HL-60/S4 treated with phorbol 12-myristate 13-acetate at 8.2 ng/mL for 4 days and 3 days (cell line): Measurements from ENCODE around the gene PCDHB14.
"Not testable (repeated sequence)": the region's sequence is repeated elsewhere in the genome, so short reads cannot be mapped to it uniquely, and the experiment has no call there.

Source experiments
- in situ Hi-C: fragments of 300-500 bp; cut with MboI; formaldehyde crosslinking; loops from 2 replicates; pipeline ENCODE4 v1.15.0; 2022; ENCODE audit warnings: low sequenced_read_pairs

Gene PCDHB14

DNA sequence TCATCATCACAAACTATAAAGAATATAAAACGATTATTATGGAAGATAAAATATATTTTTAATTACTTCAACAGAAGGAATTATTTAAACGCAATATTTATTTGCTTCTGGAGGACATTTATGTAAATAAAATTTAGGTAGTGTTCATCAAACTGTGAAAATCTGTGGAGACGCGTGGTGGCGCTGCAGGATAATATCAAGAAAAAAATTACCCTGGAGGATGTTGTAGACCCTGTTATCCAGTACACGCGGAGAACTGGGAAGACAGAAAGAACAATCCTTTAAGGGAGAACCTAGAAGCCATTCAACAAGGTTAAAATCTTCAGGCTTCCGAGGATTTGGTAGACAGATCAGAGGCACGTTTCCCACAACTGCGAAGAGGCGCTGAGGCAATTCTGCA is 14.7 kb upstream of the PCDHB14 start, which contains the start of gene PCDHB12:
TSS of gene PCDHB12 (plus strand) at position 242 of the 400 bp plus-strand sequence. CDS start 189 bp downstream, outside the sequence.
- in situ Hi-C loops, result no loop called here

DNA sequence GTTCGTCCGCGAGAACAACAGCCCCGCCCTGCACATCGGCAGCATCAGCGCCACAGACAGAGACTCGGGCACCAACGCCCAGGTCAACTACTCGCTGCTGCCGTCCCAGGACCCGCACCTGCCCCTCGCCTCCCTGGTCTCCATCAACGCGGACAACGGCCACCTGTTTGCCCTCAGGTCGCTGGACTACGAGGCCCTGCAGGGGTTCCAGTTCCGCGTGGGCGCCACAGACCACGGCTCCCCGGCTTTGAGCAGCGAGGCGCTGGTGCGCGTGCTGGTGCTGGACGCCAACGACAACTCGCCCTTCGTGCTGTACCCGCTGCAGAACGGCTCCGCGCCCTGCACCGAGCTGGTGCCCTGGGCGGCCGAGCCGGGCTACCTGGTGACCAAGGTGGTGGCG is 12.9 kb upstream of the PCDHB14 start:
- in situ Hi-C loops, result not testable (repeated sequence)

DNA sequence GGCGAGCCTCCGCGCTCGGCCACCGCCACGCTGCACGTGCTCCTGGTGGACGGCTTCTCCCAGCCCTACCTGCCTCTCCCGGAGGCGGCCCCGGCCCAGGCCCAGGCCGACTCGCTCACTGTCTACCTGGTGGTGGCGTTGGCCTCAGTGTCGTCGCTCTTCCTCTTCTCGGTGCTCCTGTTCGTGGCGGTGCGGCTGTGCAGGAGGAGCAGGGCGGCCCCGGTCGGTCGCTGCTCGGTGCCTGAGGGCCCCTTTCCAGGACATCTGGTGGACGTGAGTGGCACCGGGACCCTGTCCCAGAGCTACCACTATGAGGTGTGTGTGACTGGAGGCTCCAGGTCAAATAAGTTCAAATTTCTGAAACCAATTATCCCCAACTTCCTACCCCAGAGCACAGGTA is 12.3 kb upstream of the PCDHB14 start:
- in situ Hi-C loops, result not testable (repeated sequence)

DNA sequence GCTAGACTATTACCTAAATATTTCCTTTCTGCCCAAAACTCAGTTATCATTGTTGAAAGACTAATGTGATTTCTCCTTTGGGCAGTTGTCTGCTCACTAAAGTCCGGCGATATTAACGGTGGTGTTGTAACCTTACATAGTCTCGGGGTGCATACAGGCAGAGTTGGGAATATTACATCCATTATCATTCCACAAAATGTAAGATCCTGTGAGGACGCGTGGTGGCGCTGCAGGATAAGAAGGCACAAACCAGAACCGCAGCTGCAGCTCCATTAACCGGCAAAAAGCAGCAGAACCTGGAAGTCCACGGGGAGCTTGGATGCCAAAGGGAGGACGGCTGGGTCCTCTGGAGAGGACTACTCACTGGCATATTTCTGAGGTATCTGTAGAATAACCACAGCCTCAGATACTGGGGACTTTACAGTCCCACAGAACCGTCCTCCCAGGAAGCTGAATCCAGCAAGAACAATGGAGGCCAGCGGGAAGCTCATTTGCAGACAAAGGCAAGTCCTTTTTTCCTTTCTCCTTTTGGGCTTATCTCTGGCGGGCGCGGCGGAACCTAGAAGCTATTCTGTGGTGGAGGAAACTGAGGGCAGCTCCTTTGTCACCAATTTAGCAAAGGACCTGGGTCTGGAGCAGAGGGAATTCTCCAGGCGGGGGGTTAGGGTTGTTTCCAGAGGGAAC is 9.3 kb upstream of the PCDHB14 start, which contains the start of gene PCDHB13:
TSS of gene PCDHB13 (plus strand) at position 264 of the 684 bp plus-strand sequence. CDS start at position 469, 205 bp downstream.
- in situ Hi-C loops, result not testable (repeated sequence)

DNA sequence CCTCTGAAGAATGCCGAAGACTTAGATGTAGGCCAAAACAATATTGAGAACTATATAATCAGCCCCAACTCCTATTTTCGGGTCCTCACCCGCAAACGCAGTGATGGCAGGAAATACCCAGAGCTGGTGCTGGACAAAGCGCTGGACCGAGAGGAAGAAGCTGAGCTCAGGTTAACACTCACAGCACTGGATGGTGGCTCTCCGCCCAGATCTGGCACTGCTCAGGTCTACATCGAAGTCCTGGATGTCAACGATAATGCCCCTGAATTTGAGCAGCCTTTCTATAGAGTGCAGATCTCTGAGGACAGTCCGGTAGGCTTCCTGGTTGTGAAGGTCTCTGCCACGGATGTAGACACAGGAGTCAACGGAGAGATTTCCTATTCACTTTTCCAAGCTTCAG is 8.6 kb upstream of the PCDHB14 start:
- in situ Hi-C loops, result not testable (repeated sequence)

- in situ Hi-C loops, result not testable (repeated sequence)
Measured at GRCh38 chr5:141215504-141215903, 7.6 kb upstream of the PCDHB14 start.

DNA sequence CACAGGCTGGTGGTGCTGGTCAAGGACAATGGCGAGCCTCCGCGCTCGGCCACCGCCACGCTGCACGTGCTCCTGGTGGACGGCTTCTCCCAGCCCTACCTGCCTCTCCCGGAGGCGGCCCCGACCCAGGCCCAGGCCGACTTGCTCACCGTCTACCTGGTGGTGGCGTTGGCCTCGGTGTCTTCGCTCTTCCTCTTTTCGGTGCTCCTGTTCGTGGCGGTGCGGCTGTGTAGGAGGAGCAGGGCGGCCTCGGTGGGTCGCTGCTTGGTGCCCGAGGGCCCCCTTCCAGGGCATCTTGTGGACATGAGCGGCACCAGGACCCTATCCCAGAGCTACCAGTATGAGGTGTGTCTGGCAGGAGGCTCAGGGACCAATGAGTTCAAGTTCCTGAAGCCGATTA is 7.1 kb upstream of the PCDHB14 start:
- in situ Hi-C loops, result not testable (repeated sequence)

GRCh38 chr5:141224844-141225243 is 1.7 kb downstream of the PCDHB14 start:
- in situ Hi-C loops, result not testable (repeated sequence)

GRCh38 chr5:141225421-141225820 is 2.3 kb downstream of the PCDHB14 start:
- in situ Hi-C loops, result not testable (repeated sequence)

GRCh38 chr5:141234109-141234667 is 11.0 kb downstream of the PCDHB14 start:
- in situ Hi-C loops, result no loop called here

- in situ Hi-C loops, result not testable (repeated sequence)
Measured at GRCh38 chr5:141235922-141236321, 12.8 kb downstream of the PCDHB14 start.

DNA sequence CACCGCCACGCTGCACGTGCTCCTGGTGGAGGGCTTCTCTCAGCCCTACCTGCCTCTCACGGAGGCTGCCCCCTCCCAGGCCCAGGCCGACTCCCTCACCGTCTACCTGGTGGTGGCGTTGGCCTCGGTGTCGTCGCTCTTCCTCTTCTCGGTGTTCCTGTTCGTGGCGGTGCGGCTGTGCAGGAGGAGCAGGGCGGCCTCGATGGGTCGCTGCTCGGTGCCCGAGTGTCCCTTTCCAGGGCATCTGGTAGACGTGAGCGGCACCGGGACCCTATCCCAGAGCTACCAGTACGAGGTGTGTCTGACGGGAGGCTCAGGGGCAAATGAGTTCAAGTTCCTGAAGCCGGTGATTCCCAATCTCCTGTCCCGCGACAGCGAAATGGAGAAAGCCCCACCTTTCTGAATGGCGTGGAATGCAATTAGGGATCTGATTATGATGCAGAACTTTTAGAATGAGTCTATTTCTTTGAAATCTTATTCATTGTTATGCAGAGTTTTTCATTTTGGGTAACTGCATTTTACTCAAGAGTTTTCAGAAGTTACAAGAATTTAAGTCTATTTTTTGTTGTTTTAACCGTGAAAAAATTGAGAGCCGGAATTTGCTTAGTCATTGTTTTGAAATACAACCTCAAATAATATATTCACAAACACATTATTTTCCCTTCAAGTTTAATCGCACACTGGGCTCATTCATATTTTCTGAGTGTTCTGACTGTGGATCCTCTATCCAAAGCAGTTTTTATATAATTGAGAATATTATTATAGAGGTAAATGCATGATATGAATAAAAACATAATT is 13.6 kb downstream of the PCDHB14 start:
- in situ Hi-C loops, result no loop called here

DNA sequence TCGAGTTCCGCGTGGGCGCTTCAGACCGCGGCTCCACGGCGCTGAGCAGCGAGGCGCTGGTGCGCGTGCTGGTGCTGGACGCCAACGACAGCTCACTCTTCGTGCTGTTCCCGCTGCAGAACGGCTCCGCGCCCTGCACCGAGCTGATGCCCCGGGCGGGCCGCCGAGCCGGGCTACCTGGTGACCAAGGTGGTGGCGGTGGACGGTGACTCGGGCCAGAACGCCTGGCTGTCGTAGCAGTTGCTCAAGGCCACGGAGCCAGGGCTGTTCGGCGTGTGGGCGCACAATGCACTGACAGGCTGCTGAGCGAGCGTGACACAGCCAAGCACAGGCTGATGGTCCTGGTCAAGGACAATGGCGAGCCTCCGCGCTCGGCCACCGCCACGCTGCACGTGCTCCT is 18.4 kb downstream of the PCDHB14 start:
- in situ Hi-C loops, result no loop called here

GRCh38 chr5:141245250-141245717 is 22.1 kb downstream of the PCDHB14 start, which contains the start of gene PCDHB15:
Gene PCDHB15 (plus strand): TSS chr5:141245395. CDS start chr5:141245579, 184 bp downstream.
- in situ Hi-C loops, result no loop called here

GRCh38 chr5:141246971-141247370 is 23.8 kb downstream of the PCDHB14 start:
- in situ Hi-C loops, result not testable (repeated sequence)

- in situ Hi-C loops, result not testable (repeated sequence)
Measured at GRCh38 chr5:141247434-141247833, 24.3 kb downstream of the PCDHB14 start.

DNA sequence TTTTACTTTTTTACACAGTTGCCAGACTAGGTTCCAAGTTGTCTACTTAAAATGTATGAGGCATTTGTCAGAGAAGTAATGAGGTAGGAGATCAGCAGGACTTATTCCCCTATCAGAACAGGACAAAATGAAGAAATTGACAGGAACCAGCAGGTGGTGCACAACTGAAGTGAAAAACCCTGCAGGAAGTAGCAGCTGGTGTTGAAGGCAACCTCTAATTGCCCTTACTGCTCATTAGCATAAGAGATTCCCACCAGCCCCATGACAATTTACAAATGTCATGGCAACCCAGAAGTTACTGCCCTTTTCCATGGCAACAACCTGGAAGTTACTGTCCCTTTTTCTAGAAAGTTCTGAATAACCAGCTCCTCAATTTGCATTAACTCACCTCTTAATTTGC is 27.4 kb downstream of the PCDHB14 start:
- in situ Hi-C loops, result no loop called here

GRCh38 chr5:141258464-141258863 is 35.3 kb downstream of the PCDHB14 start:
- in situ Hi-C loops, result no loop called here

DNA sequence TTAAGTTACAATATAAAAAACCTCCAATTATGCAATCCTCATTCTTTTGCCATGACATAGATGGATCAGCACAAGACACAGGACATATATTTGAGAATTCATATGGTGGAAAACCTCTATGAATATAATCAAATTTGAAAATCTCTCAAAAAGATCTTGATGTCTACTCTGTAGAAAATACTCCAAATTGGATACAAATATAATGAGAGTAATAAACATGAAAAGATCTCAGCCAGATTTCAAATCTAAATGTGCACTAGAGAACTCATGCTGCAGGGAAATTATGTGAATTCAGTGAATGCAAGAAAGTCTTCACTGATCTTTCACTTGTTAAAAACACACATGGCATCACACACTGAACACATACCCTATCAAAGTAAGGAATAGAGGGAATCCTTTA is 35.8 kb downstream of the PCDHB14 start:
- in situ Hi-C loops, result no loop called here

- in situ Hi-C loops, result no loop called here
Measured at GRCh38 chr5:141260458-141261237, 37.5 kb downstream of the PCDHB14 start.

- in situ Hi-C loops, result no loop called here
Measured at GRCh38 chr5:141261238-141261546, 38.0 kb downstream of the PCDHB14 start.
